COLO829 (cell line): ENCODE results near the gene CCDC88C.
A peak's percentile ranks its signal among the peaks of the same experiment; 100 is the strongest.
"Not testable (repeated sequence)": the region's sequence is repeated elsewhere in the genome, so short reads cannot be mapped to it uniquely, and the experiment has no call there.

ENCODE experiments used
- DNase-seq: peaks from one replicate; pipeline ENCODE4 v3.0.0; 2012; ENCODE audit warnings: low spot score

The CCDC88C gene

DNA sequence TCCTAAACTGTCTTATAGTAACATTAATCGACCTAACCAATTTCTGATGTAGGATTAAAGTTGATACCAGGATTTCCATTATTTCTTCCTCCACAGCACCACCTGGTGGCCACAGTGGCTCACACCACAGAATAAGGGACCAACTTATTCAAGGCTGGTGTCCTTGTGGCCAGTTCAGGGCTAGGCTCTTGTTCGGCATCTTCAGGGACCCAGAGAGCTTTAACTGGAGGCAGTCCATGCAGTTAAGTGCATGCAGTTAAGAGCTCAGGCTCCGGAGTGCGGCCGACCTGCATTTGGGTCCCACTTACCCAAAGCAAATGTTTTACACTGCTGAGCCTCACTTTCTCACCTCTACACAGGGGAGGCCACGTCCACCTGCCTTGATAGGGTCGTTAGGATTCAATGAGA lies 131.1 kb downstream of the CCDC88C start:
- peak; percentile 88 for DNase-seq

DNA sequence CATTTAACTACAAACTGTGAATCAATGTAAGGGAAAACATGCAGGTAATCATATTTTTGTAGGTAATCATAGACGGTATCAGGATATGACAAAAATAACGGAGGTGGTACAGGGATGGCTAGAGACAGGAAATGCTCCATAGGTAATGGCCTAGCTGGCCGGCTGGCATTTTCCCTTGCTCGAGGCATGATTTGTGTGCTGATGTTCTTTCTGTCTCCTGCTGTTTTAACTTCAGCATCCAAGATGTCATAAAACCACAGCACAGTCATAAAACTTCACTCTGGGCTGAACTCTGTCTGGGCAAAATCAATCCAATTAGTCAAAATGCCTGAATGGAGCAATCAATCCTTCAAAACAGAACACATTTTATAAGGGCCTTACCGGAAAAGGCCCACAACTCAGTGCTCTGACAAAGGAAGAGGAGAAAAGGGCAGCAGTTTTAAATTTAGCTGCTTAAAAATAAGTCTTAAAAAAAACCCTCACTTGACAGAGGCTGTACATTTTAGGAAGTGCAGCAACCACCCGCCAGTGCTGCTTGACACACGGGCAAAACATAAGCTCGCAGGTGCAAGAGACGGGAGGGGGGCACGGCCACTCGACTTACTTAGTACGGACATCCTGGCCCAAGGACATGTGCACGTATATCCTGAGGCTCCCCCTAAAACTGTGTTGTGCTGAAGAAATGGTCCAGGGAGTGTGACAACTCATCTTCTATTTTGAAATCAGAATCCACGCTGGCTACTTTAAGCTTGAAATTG lies 132.7 kb downstream of the CCDC88C start:
- no peak for DNase-seq

GRCh38 chr14:91284146-91284790 lies 133.4 kb downstream of the CCDC88C start:
- DNase-seq: no peak

DNA sequence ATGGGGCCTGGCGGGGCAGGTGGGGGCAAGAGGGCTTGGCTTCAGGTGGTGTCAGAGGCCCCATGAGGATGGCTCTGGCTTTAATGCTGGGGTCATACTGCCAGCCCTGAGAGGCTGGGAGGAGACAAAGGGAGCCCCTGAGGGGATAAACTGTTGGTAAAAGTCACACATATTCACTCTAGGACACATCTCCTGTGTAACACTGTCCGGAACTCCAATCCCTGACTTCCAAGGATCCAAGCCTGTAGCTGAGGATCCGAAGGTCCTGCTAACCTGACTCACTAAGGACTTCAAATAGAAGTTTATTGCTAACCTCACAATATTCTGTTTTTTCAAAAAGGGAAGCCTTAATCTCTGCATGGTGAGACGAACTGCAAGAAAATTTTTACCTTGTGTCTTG lies 134.0 kb downstream of the CCDC88C start:
- no peak for DNase-seq

DNA sequence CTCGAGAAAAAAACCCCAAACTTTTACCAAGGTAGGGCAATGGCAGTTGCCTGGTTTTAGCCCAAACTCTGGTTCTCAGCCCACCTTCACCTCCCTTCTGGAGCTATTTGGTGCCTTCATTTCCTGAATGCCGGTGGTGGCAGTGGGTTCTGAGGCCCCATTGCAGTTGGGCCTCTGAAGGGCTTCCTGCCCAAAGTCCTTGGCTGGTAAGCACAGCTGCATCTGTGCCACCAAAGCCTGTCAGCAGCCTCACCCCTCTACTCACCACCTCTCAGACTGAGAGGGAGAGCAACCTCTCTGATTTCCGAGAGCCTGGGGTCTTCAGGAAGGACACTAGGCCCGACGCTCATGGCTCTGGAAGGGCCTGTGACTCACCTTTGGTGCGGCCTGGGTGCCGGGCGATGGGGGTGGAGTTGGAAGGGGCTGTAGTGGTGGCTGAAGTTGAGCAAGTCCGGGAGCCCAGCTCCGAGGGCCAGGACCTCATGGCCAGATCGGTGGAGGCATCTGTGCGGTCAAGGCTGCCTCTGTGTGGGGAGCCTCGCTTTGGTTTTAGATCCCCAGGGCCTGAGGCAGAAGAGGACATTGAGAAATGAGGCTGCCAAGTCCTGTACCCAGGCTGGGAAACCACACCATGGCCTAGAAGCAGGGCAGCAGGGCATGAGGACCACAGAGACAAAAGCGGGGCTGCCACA lies 134.5 kb downstream of the CCDC88C start:
- DNase-seq: no peak

- DNase-seq: no peak
Measured at GRCh38 chr14:91281346-91281745, 136.3 kb downstream of the CCDC88C start.

GRCh38 chr14:91280129-91280528 lies 137.5 kb downstream of the CCDC88C start:
- DNase-seq: no peak

DNA sequence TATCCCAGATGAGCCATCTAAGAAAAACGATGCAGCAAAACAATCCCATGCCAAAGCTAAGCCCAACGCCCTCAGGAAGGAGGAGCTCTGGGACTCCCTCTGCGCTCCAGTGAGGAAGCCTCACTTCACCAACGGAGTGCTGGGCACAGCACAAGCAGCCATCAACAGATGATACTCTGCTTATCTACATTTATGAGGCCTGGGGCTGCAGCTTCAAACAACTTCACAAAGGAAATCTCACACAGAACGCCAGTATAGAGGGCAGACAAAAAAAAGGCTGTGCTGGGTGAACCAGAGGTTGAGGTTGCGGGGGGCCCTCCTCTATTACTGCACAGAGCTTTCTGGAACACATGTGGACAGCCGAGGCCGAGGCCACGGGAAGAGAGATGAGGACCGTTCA lies 138.3 kb downstream of the CCDC88C start:
- no peak for DNase-seq

- no peak for DNase-seq
Measured at GRCh38 chr14:91278383-91278715, 139.3 kb downstream of the CCDC88C start.

GRCh38 chr14:91277546-91278382 lies 139.9 kb downstream of the CCDC88C start:
- DNase-seq: no peak

DNA sequence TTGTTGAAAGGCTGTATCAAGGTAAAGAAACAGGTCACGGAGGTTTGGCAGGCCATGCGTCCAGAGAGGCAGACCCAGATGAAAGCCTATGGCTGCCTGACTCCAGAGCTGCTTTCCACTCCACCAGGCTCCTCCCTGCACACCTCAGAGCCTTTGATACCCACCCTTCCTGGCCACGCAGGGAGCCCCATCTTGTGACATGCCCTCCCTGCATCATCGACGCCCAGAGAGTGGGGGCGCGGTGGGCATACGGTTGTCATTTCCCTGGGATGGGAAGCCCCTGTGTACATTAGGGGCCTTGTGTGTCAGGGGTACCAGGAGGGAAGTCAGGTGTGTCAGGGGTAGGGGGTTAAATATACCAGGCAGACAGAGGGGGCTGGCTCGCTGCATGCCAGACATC lies 142.8 kb downstream of the CCDC88C start:
- DNase-seq: no peak

- no peak for DNase-seq
Measured at GRCh38 chr14:91273885-91274273, 143.7 kb downstream of the CCDC88C start.

DNA sequence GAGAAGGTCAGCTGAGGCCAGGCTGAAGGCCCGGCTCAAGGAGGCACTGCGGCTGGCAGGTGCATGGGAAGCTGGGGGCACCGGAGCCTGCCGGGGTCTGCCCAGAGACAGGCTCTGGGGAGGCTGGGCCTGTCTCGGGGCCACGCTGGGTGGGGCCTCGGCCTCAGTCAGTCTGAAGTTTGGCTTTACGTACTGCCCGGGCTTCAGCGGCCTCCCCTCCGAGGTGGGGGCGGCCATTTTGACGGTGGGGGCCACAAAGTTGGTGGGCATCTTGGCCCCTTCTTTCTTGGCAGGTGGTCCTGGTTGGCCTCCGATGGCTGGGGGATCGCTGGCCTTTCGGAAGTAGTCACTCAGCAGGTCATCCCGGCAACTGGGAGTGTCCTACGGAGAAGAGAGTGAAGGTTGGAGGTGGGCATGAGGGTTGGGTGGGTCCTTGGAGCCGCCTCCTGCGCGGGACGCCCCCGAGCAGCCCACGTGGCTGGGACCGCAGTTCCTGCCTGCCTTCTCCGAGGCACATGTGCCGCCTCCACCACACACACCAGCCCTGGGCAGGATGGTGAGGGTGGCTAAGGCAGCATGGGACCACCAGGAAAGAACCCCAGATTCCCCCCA lies 144.2 kb downstream of the CCDC88C start:
- no peak for DNase-seq

- DNase-seq: no peak
Measured at GRCh38 chr14:91272341-91273272, 145.0 kb downstream of the CCDC88C start.

GRCh38 chr14:91271639-91272038 lies 146.0 kb downstream of the CCDC88C start:
- DNase-seq: no peak

GRCh38 chr14:91270619-91271018 lies 147.0 kb downstream of the CCDC88C start:
- DNase-seq: no peak

- DNase-seq: no peak
Measured at GRCh38 chr14:91270188-91270587, 147.4 kb downstream of the CCDC88C start.

DNA sequence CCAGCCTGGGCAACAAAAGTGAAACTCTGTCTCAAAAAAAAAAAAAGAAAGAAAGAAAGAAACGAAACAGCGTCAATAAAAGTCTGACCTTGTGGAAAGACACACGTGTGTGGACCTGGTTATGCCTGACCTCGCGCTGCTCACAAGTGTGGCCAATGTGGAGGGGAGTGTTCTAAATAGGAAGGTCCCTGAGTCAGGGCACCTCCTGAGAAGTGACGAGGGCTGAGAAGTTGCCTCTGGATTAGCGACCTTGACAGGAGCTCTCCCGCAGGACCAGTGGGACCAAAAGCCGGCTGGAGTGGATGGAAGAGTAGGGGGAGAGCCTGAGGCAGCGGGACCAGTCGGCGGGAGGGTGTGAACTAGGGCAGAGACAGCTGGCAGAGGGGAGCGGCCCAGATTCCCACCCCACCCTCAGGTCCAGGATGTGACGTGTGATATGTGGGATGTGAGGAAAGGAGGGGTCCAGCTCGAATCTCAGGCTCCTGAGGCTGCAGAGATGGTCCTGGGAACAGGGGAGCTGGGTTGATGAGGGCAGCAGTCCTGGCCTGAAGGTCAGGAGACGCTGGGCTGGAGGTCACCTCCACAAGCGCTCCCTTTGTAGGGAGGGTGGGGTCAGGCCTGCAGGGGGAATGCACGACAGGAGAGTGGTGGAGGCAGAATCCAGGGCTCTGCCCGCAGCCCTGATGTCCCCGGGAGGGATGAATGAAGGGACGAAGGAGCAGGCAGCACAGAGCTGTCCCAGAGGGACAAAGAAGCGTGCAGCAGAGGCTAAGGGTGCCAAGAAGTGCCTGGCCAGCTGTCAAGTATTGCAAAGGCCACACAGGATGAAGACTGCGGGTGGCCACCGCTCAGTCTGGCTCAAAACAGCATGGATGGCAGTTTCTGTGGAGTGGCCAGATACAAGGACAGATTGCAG lies 148.3 kb downstream of the CCDC88C start:
- DNase-seq: no peak

DNA sequence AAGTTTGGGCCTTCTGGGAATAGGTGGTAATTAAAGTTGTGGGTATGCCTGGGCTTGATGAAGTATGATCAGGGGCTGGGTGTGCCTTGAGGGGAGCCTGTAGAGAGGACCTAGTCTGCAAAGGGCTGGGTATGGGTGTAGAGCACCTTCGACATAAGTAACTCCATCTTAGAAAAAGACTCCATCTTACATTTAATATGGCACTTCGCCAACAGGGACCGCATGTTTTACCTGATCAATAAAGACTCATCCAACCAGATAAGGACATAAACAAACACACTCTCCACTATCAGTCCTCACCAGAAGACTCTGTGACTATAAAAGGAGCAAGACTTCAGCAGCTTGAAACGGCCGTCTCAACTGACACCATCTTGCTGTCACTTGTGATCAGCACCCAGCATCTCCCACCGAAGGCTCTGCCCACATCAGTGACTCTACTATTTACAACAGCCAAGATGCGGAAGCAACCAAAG lies 149.6 kb downstream of the CCDC88C start:
- no peak for DNase-seq

DNA sequence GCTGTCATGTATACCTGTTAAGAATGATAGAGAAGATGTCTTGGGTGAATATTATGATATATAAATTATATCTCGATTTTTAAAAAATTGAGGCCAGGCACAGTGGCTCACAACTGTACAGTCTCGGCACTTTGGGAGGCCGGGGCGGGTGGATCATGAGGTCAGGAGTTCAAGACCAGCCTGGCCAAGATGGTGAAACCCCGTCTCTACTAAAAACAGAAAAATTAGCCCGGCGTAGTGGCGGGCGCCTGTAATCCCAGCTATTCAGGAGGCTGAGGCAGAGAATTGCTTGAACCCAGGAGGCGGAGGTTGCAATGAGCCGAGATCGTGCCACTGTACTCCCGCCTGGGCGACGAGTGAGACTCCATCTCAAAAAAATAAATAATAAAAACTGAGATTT lies 151.3 kb downstream of the CCDC88C start:
- DNase-seq: not testable (repeated sequence)
